GM20000 (cell line): ENCODE measurements around the gene NADSYN1.

Experiments used
- DNase-seq: peaks from one replicate; pipeline ENCODE4 v3.0.0; 2012; ENCODE audit warnings: low spot score
- CTCF ChIP-seq: IDR thresholded peaks from 2 replicates; pipeline ENCODE4 v1.5.1; 2012; ENCODE audit warnings: mild to moderate bottlenecking, control low read depth; ENCODE audit errors: extremely low read depth, missing control alignments

The NADSYN1 gene

DNA sequence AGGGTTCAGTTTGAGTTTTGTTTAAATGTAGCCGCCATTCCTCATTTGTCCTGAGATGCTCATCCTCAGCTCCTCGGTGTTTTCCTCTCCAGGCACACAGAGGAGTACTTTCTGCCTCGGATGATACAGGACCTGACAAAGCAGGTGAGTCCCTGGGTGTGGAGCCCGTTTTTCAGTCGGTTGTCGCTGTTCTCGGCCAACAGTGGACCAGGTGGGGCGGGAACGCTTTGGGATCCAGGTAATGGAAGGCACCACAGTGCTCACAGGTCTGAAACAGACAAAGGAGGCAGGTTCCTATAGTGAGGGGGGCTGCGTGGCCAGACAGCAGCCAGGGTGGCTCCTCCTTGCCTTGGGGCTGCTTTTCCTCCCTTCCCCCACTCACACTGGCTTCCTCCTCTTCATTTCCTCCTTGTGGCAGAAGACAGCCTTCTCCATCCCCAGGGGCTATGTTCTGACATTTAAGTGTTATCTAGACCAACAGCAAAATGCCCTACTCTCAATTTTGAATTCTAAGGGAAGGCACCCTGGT lies 19.4 kb downstream of the NADSYN1 start:
- TF ChIP-seq CTCF, result no peak
- DNase-seq, result no peak

DNA sequence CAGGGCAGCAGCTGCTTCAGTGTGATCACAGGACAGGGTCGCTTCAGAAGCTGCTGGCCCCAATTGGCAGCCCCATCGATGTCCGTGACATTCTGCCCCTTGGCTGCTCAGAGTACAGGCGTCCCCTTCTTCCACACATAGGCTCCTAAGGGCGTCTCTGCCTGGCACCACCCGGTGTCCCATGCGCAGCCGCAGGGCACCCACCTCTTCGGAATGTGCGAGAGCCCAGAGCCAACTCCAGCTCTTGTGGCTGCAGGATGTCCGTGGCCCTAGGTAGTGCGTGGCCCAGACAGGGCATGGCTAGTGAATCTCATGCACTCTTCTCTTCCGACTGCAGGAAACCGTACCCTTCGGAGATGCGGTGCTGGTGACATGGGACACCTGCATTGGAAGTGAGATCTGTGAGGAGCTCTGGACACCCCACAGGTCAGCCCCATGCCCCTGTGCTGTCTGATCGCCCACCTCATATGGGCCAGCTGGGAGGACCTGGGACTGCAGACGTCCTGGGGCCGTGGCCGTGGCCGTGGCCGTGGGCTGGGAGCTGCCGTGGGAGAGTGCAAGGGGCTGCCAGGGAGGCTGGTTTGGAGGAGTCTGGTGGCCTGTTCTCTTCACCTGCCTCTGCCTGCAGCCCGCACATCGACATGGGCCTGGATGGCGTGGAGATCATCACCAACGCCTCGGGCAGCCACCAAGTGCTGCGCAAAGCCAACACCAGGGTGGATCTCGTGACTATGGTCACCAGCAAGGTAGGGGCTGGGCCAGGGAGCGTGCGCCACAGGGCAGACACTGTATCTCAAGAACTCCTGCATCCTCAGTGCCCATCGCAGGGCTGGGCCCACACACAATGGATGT lies 20.2 kb downstream of the NADSYN1 start:
- no peak for TF ChIP-seq CTCF
- no peak for DNase-seq

DNA sequence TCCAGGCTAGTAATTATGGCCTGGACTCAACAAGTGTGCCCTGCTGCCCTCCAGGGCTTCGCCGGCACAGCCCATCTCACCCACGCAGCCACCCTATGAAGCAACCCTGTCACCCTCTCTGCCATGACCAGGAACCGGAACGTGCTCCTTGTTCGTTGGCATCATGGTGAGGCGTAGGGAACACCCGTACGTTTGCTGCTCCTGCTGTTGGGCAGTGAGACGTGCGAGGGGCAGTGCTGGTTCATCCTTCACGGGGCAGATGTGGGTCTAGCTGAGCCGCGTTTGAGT lies 20.7 kb downstream of the NADSYN1 start:
- no peak for TF ChIP-seq CTCF
- DNase-seq, result no peak

DNA sequence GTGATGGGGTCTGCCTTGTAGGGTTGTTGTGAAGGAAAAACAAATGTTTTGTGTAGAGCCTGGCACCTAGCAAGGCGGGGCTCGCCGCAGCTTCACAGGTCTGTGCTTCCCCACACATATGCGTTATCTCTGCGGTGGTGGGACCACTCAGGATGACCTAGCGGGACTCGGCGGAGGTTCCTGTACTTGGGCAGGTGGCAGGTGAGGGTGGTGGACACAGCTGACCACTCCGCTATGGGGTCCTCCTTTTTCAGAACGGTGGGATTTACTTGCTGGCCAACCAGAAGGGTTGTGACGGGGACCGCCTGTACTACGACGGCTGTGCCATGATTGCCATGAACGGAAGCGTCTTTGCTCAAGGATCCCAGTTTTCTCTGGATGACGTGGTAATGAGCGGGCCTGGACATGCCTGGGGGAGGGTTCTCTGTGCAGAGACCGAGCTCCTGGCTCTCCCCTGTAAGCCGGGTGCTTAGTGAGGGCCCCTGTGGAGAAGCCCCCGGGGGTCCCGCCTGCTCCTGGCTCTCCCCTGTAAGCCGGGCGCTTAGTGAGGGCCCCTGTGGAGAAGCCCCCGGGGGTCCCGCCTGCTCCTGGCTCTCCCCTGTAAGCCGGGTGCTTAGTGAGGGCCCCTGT lies 21.3 kb downstream of the NADSYN1 start:
- no peak for DNase-seq
- no peak for TF ChIP-seq CTCF

DNA sequence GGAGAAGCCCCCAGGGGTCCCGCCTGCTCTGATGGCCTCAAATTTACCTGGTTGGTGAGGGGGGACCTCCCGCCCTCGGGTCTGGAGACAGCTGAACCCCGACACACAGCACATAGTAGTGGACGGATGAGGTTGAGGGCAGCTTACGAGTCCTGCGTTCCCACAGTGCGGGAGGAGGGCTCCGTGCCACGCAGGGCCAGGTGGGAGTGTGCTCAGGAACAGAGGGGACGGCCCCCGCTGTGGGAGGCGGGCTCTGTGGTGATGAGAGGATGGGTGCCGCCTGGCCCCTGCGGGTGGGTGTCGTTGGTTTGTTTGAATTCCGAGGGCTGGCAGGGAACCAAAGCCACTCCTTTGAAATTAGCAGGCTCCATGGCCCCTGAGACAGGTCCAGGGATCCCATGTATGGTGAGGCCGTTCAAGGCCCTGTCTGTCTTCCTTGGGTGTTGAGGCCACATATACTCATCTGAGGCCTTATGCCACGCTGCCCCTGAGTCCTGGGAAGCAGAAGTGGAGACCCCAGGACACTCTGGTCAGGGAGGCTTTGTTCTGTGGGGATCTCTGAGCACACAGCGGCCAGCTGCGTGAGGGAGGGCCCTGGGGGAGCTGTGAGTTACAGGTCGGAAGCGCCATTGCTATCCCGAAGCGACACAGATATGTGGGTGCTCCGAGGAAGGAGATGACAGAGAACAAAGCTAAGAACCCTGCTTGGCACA lies 21.9 kb downstream of the NADSYN1 start:
- TF ChIP-seq CTCF, result no peak

DNA sequence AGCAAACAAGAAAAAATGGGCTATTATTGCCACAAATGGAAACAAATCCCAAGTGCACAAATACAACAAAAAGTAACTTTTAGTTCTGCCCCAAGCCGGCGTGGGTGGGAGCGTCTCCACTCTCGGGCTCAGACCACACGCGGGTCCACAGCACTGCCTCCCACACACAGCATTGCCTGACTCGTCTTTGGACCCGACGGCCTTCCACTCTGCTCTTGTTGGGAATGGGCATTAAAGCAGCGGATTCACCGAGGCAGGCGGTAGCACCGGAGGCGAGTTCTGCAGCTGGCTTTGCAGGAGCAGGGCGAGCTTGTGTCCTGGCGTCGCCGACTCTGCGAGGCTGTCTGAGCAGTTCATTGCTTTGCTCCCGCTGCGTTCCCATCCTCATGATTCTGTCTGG lies 23.0 kb downstream of the NADSYN1 start:
- TF ChIP-seq CTCF, result no peak
- no peak for DNase-seq

More for the DNA sequence above, 21.9 kb downstream of the NADSYN1 start:
- no peak for DNase-seq

GRCh38 chr11:71476926-71477640 lies 24.1 kb downstream of the NADSYN1 start:
- DNase-seq, result no peak
- TF ChIP-seq CTCF, result no peak
